ENCODE data around the gene POLR3A. TPM values are rescaled to one million over a fixed set of nuclear protein-coding genes. Genes with fewer than 3 reads are reported as not detected.

Gene POLR3A
- total and polyA plus RNA-seq, 5 donors, result 3.9 to 10.2 (median 8.7) TPM

- 83% methylated on average over 5 of the region's 5 CpGs for WGBS
- no peak for ATAC-seq
- Histone ChIP-seq H3K4me3 (ENCODE audit: low read length) (no peak overlapping the region), H3K4me1 (ENCODE audit: control insufficient read depth, insufficient read depth, low read length) (no peaks in the 10 kb centered on the region), H3K27me3 (ENCODE audit: control insufficient read depth, insufficient read depth) (no peaks in the 10 kb centered on the region), H3K9me3 (ENCODE audit: control insufficient read depth, low read length) (no peaks in the 10 kb centered on the region), H3K27ac (ENCODE audit: low read length) (no peak overlapping the region)
- no peak for DNase-seq
- intact Hi-C loops (cut with DNase I), result no loop called here
These were observed 64.0 kb downstream of the POLR3A start for GRCh38 chr10:77965294-77965693.

- Histone ChIP-seq H3K9me3 (ENCODE audit: control insufficient read depth, low read length) (no peaks in the 10 kb centered on the region), H3K27me3 (ENCODE audit: control insufficient read depth, insufficient read depth) (no peaks in the 10 kb centered on the region), H3K4me1 (ENCODE audit: control insufficient read depth, insufficient read depth, low read length) (no peaks in the 10 kb centered on the region), H3K4me3 (ENCODE audit: low read length) (no peak overlapping the region), H3K27ac (ENCODE audit: low read length) (no peak overlapping the region)
- intact Hi-C loops (cut with DNase I), result no loop called here
- WGBS, result 91% methylated on average over 1 of the region's 1 CpG
- no peak for ATAC-seq
- no peak for DNase-seq
These were observed 64.5 kb downstream of the POLR3A start for GRCh38 chr10:77964811-77965210.

- Histone ChIP-seq H3K4me1 (ENCODE audit: control insufficient read depth, insufficient read depth, low read length) (no peaks in the 10 kb centered on the region), H3K9me3 (ENCODE audit: control insufficient read depth, low read length) (no peaks in the 10 kb centered on the region), H3K4me3 (ENCODE audit: low read length) (no peak overlapping the region), H3K27me3 (ENCODE audit: control insufficient read depth, insufficient read depth) (no peaks in the 10 kb centered on the region), H3K27ac (ENCODE audit: low read length) (no peak overlapping the region)
- WGBS, result 98% methylated on average over 7 of the region's 7 CpGs
- ATAC-seq (no peak), DNase-seq (no peak)
- intact Hi-C loops (cut with DNase I), result no loop called here
These were observed 65.4 kb downstream of the POLR3A start for GRCh38 chr10:77963901-77964300.

GRCh38 chr10:77962350-77963146 lies 66.8 kb downstream of the POLR3A start:
- Histone ChIP-seq H3K4me3 (ENCODE audit: low read length) (no peak overlapping the region), H3K27me3 (ENCODE audit: control insufficient read depth, insufficient read depth) (no peaks in the 10 kb centered on the region), H3K27ac (ENCODE audit: low read length) (no peak overlapping the region), H3K4me1 (ENCODE audit: control insufficient read depth, insufficient read depth, low read length) (no peaks in the 10 kb centered on the region), H3K9me3 (ENCODE audit: control insufficient read depth, low read length) (no peaks in the 10 kb centered on the region)
- WGBS, result 94% methylated on average over 7 of the region's 7 CpGs
- intact Hi-C loops (cut with DNase I), result no loop called here
- no peak for ATAC-seq
- no peak for DNase-seq

- intact Hi-C loops (cut with DNase I), result no loop called here
- H3K9me3 ChIP-seq (ENCODE audit: control insufficient read depth, low read length), result no peaks in the 10 kb centered on the region
- H3K4me3 ChIP-seq (ENCODE audit: low read length), result no peak overlapping the region
- DNase-seq, result no peak
- ATAC-seq, result no peak
- WGBS, result 88% methylated on average over 6 of the region's 6 CpGs
- no peaks in the 10 kb centered on the region for H3K4me1 ChIP-seq (ENCODE audit: control insufficient read depth, insufficient read depth, low read length)
- no peak overlapping the region for H3K27ac ChIP-seq (ENCODE audit: low read length)
- no peaks in the 10 kb centered on the region for H3K27me3 ChIP-seq (ENCODE audit: control insufficient read depth, insufficient read depth)
These were observed 67.6 kb downstream of the POLR3A start for GRCh38 chr10:77961668-77962067.

- no peak overlapping the region for H3K27ac ChIP-seq (ENCODE audit: low read length)
- no peak overlapping the region for H3K4me3 ChIP-seq (ENCODE audit: low read length)
- ATAC-seq (no peak), DNase-seq (no peak)
- intact Hi-C loops (cut with DNase I), result no loop called here
- no peaks in the 10 kb centered on the region for H3K27me3 ChIP-seq (ENCODE audit: control insufficient read depth, insufficient read depth)
- H3K9me3 ChIP-seq (ENCODE audit: control insufficient read depth, low read length), result no peaks in the 10 kb centered on the region
- WGBS, result 92% methylated on average over 6 of the region's 6 CpGs
- H3K4me1 ChIP-seq (ENCODE audit: control insufficient read depth, insufficient read depth, low read length), result no peaks in the 10 kb centered on the region
These were observed 68.4 kb downstream of the POLR3A start for GRCh38 chr10:77960829-77961329.

- 85% methylated on average over 8 of the region's 8 CpGs for WGBS
- no peaks in the 10 kb centered on the region for H3K9me3 ChIP-seq (ENCODE audit: control insufficient read depth, low read length)
- H3K27me3 ChIP-seq (ENCODE audit: control insufficient read depth, insufficient read depth), result no peaks in the 10 kb centered on the region
- ATAC-seq (no peak), DNase-seq (no peak)
- H3K27ac ChIP-seq (ENCODE audit: low read length), result no peak overlapping the region
- no peak overlapping the region for H3K4me3 ChIP-seq (ENCODE audit: low read length)
- H3K4me1 ChIP-seq (ENCODE audit: control insufficient read depth, insufficient read depth, low read length), result no peaks in the 10 kb centered on the region
- intact Hi-C loops (cut with DNase I), result no loop called here
These were observed 69.3 kb downstream of the POLR3A start for GRCh38 chr10:77959887-77960455.

- intact Hi-C loops (cut with DNase I), result no loop called here
- 50% methylated on average over 4 of the region's 4 CpGs for WGBS
- ATAC-seq (no peak), DNase-seq (no peak)
- H3K9me3 ChIP-seq (ENCODE audit: control insufficient read depth, low read length), result no peaks in the 10 kb centered on the region
- H3K27me3 ChIP-seq (ENCODE audit: control insufficient read depth, insufficient read depth), result no peaks in the 10 kb centered on the region
- no peak overlapping the region for H3K27ac ChIP-seq (ENCODE audit: low read length)
- H3K4me1 ChIP-seq (ENCODE audit: control insufficient read depth, insufficient read depth, low read length), result no peaks in the 10 kb centered on the region
- H3K4me3 ChIP-seq (ENCODE audit: low read length), result no peak overlapping the region
These were observed 69.9 kb downstream of the POLR3A start for GRCh38 chr10:77959384-77959783.

- no peak overlapping the region for H3K4me3 ChIP-seq (ENCODE audit: low read length)
- no peak overlapping the region for H3K27ac ChIP-seq (ENCODE audit: low read length)
- ATAC-seq, result no peak
- intact Hi-C loops (cut with DNase I), result no loop called here
- DNase-seq, result no peak
- WGBS, result 76% methylated on average over 1 of the region's 1 CpG
- H3K27me3 ChIP-seq (ENCODE audit: control insufficient read depth, insufficient read depth), result no peaks in the 10 kb centered on the region
- H3K9me3 ChIP-seq (ENCODE audit: control insufficient read depth, low read length), result peaks cover 2% of the 10 kb centered on the region
- H3K4me1 ChIP-seq (ENCODE audit: control insufficient read depth, insufficient read depth, low read length), result no peaks in the 10 kb centered on the region
These were observed 74.2 kb downstream of the POLR3A start for GRCh38 chr10:77955136-77955535.

GRCh38 chr10:77949167-77949566 lies 80.1 kb downstream of the POLR3A start:
- Histone ChIP-seq H3K4me3 (ENCODE audit: low read length) (no peak overlapping the region), H3K9me3 (ENCODE audit: control insufficient read depth, low read length) (peaks cover 2% of the 10 kb centered on the region), H3K27me3 (ENCODE audit: control insufficient read depth, insufficient read depth) (no peaks in the 10 kb centered on the region), H3K4me1 (ENCODE audit: control insufficient read depth, insufficient read depth, low read length) (no peaks in the 10 kb centered on the region), H3K27ac (ENCODE audit: low read length) (no peak overlapping the region)
- intact Hi-C loops (cut with DNase I), result no loop called here
- ATAC-seq, result peak in 1 of 2 donors; percentile 11
- DNase-seq, result no peak
- 38% methylated on average over 7 of the region's 7 CpGs for WGBS

GRCh38 chr10:77946084-77946483 lies 83.2 kb downstream of the POLR3A start:
- ATAC-seq (no peak), DNase-seq (no peak)
- Histone ChIP-seq H3K27ac (ENCODE audit: low read length) (no peak overlapping the region), H3K9me3 (ENCODE audit: control insufficient read depth, low read length) (peaks cover 2% of the 10 kb centered on the region), H3K4me3 (ENCODE audit: low read length) (no peak overlapping the region), H3K27me3 (ENCODE audit: control insufficient read depth, insufficient read depth) (no peaks in the 10 kb centered on the region), H3K4me1 (ENCODE audit: control insufficient read depth, insufficient read depth, low read length) (no peaks in the 10 kb centered on the region)
- 39% methylated on average over 2 of the region's 2 CpGs for WGBS
- intact Hi-C loops (cut with DNase I), result no loop called here

Measured in right cardiac atrium (tissue), 5 donors.